Stomach smooth muscle (tissue), 2 donors: Measurements from ENCODE around the gene CCDC150.
"Not testable (repeated sequence)": the region's sequence is repeated elsewhere in the genome, so short reads cannot be mapped to it uniquely, and the experiment has no call there.

ENCODE experiments used
- H3K27ac ChIP-seq: one replicate; pipeline ENCODE4 v1.7.0; 2013; ENCODE audit warnings: mild to moderate bottlenecking, low read length, inconsistent platforms
- H3K27me3 ChIP-seq, 2 donors: one replicate each; pipeline ENCODE4 v1.7.0; 2013; ENCODE audit warnings: low read length in 2 of 2; ENCODE audit not compliant: insufficient read depth in 2 of 2, control insufficient read depth in 1 of 2
- H3K36me3 ChIP-seq, 2 donors: one replicate each; pipeline ENCODE4 v1.7.0; 2013; ENCODE audit warnings: low read length in 2 of 2; ENCODE audit not compliant: control insufficient read depth in 2 of 2, insufficient read depth in 2 of 2
- H3K4me1 ChIP-seq: one replicate; pipeline ENCODE4 v1.7.0; 2013; ENCODE audit warnings: low read length; ENCODE audit not compliant: control insufficient read depth, insufficient read depth
- H3K4me3 ChIP-seq, 2 donors: one replicate each; pipeline ENCODE4 v1.7.0; 2013; ENCODE audit warnings: low read length in 2 of 2
- H3K9ac ChIP-seq, 2 donors: one replicate each; pipeline ENCODE4 v1.7.0; 2013; ENCODE audit warnings: low read length in 2 of 2, mild to moderate bottlenecking in 1 of 2
- H3K9me3 ChIP-seq, 2 donors: one replicate each; pipeline ENCODE4 v1.7.0; 2013; ENCODE audit warnings: low read length in 2 of 2; ENCODE audit not compliant: control insufficient read depth in 2 of 2
- donor health status: healthy.
- donor health status: Pancreatic carcinoma.

Gene CCDC150

GRCh38 chr2:196601430-196602306 lies 37.8 kb upstream of the CCDC150 start:
- Histone ChIP-seq H3K27ac (no peak overlapping the region), H3K9me3 (no peaks in the 10 kb centered on the region), H3K27me3 (no peaks in the 10 kb centered on the region), H3K36me3 (no peaks in the 10 kb centered on the region), H3K9ac (no peak overlapping the region), H3K4me3 (no peak overlapping the region), H3K4me1 (no peaks in the 10 kb centered on the region)

GRCh38 chr2:196604196-196604595 lies 35.3 kb upstream of the CCDC150 start:
- H3K36me3 ChIP-seq, result no peaks in the 10 kb centered on the region
- H3K9ac ChIP-seq, result no peak overlapping the region
- H3K4me3 ChIP-seq, result no peak overlapping the region
- no peaks in the 10 kb centered on the region for H3K27me3 ChIP-seq
- no peak overlapping the region for H3K27ac ChIP-seq
- H3K4me1 ChIP-seq, result no peaks in the 10 kb centered on the region
- H3K9me3 ChIP-seq, result no peaks in the 10 kb centered on the region

- no peaks in the 10 kb centered on the region for H3K27me3 ChIP-seq
- no peaks in the 10 kb centered on the region for H3K9me3 ChIP-seq
- no peaks in the 10 kb centered on the region for H3K4me1 ChIP-seq
- no peaks in the 10 kb centered on the region for H3K36me3 ChIP-seq
- no peak overlapping the region for H3K9ac ChIP-seq
- no peak overlapping the region for H3K4me3 ChIP-seq
- H3K27ac ChIP-seq, result no peak overlapping the region
Measured at GRCh38 chr2:196606516-196606915, 33.0 kb upstream of the CCDC150 start.

DNA sequence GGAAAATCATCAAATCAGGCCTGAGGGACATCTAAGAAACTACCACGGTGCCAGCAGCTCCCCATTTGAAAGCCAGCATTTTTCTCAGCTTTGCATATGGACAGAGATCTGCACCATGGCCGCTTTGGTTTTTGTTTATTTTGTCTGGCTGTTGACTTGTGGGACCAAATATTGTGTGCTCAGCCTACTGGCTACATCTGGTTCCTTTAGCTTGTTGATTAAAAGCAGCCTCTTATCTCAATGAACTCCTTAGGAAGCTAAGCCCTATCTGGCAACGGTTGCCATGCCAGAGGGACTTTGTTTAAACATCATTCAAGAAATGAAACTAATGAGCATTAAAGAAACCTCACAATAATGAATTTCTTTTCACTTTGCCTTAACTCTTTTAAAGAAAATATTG lies 32.4 kb upstream of the CCDC150 start:
- Histone ChIP-seq H3K9ac (no peak overlapping the region), H3K27ac (no peak overlapping the region), H3K36me3 (no peaks in the 10 kb centered on the region), H3K4me3 (no peak overlapping the region), H3K27me3 (no peaks in the 10 kb centered on the region), H3K9me3 (no peaks in the 10 kb centered on the region), H3K4me1 (no peaks in the 10 kb centered on the region)

DNA sequence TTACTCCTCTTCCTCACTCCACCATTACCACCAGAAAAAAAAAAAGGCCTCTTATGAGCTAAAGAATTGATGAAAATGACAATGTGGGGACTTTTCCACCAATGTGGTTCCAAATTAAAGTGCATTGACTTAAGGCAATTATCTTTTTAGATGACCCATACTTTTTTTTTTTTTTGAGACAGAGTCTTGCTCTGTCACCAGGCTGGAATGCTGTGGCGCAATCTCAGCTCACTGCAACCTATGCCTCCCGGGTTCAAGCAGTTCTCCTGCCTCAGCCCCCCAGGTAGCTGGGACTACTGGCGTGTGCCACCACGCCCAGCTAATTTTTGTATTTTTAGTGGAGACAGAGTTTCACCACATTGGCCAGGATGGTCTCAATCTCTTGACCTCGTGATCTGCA lies 31.6 kb upstream of the CCDC150 start:
- not testable (repeated sequence) for H3K27me3 ChIP-seq, H3K27ac ChIP-seq, H3K9me3 ChIP-seq, H3K4me3 ChIP-seq, H3K4me1 ChIP-seq, H3K36me3 ChIP-seq, H3K9ac ChIP-seq

DNA sequence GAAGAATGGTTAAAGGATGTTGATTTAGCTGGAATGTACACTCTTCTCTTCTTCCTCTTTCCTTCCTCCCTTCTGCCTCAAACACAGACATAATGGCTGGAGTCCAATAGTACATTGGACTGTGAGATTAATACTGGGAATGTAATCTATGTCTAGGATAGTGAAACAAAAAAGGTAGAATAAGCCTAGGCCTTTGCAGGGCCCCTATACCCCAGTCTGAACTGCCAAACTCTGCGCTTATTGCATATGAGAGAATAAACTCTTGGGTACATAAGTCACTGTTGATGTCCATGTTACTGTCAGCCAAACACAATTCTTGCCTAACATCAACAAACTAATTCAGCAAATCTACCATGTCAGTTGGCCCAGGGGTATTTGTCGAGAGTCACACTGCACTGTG lies 29.7 kb upstream of the CCDC150 start:
- no peaks in the 10 kb centered on the region for H3K4me1 ChIP-seq

GRCh38 chr2:196610796-196611195 lies 28.7 kb upstream of the CCDC150 start:
- Histone ChIP-seq H3K36me3 (no peaks in the 10 kb centered on the region), H3K27ac (no peak overlapping the region), H3K9me3 (no peaks in the 10 kb centered on the region), H3K4me3 (no peak overlapping the region), H3K27me3 (no peaks in the 10 kb centered on the region), H3K4me1 (no peaks in the 10 kb centered on the region), H3K9ac (no peak overlapping the region)

More for the DNA sequence above, 29.7 kb upstream of the CCDC150 start:
- Histone ChIP-seq H3K9me3 (no peaks in the 10 kb centered on the region), H3K9ac (no peak overlapping the region), H3K27me3 (no peaks in the 10 kb centered on the region), H3K4me3 (no peak overlapping the region), H3K36me3 (no peaks in the 10 kb centered on the region), H3K27ac (no peak overlapping the region)

DNA sequence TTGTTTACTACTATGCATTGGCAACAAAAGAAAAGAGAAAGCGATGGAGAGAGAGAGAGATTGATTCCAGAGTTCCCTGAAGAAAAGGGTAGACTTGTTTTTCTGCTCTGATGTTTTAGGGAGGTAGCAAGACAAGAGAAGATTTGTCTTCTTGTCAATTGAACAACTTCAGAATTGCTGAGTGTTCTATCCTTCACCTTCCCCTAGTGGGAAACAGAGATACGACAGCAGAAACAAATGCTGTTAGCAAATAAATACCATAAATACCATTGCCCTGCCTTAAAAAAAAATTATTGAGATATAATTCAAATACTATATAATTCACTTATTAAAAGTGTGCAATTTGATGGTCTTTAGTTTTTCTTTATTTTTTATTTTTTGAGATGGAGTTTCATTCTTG lies 26.2 kb upstream of the CCDC150 start:
- Histone ChIP-seq H3K9ac (no peak overlapping the region), H3K27ac (no peak overlapping the region), H3K36me3 (no peaks in the 10 kb centered on the region), H3K27me3 (no peaks in the 10 kb centered on the region), H3K4me1 (no peaks in the 10 kb centered on the region), H3K9me3 (no peaks in the 10 kb centered on the region), H3K4me3 (no peak overlapping the region)

DNA sequence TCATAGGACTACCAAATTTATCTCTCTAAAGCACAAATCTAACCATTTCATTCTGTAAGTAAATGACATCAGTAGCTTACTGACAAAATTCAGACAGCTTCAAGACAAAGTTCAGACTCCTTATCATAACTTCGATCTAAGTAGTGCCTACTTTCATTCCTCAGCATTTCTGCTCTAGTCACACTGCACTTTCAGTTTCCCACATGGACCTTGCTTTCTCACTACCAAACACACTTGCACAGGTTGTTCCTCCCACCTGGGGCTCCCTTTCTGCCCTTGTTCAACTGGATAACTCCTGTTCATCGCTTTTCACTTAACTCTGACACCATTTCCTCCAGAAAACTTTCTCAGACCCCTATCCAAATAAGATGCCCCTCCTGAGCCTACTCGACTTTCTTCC lies 22.1 kb upstream of the CCDC150 start:
- no peak overlapping the region for H3K4me3 ChIP-seq
- no peaks in the 10 kb centered on the region for H3K36me3 ChIP-seq
- no peaks in the 10 kb centered on the region for H3K27me3 ChIP-seq
- H3K27ac ChIP-seq, result no peak overlapping the region
- H3K4me1 ChIP-seq, result no peaks in the 10 kb centered on the region
- no peaks in the 10 kb centered on the region for H3K9me3 ChIP-seq
- no peak overlapping the region for H3K9ac ChIP-seq

- Histone ChIP-seq H3K9me3 (no peaks in the 10 kb centered on the region), H3K27ac (no peak overlapping the region), H3K36me3 (no peaks in the 10 kb centered on the region), H3K9ac (no peak overlapping the region), H3K4me1 (no peaks in the 10 kb centered on the region), H3K27me3 (no peaks in the 10 kb centered on the region), H3K4me3 (no peak overlapping the region)
Measured at GRCh38 chr2:196618661-196619060, 20.9 kb upstream of the CCDC150 start.

DNA sequence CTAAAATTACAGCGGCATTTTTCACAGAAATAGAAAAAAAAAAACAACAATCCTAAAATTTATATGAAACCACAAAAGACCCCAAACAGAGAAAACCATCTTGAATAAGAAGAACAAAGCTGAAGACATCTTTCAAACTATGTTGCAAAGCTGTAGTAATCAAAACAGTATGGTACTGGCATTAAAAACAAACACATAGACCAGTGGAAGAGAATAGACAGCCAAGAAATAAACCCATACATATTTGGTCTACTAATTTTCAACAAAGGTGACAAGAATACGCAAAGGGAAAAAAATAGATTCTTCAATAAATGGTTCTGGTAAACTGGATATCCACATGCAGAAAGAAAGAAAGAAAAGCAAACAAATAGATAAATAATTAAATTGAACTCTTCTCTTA lies 9.0 kb upstream of the CCDC150 start:
- H3K4me1 ChIP-seq, result no peaks in the 10 kb centered on the region
- no peak overlapping the region for H3K9ac ChIP-seq
- H3K27me3 ChIP-seq, result no peaks in the 10 kb centered on the region
- H3K9me3 ChIP-seq, result no peaks in the 10 kb centered on the region
- H3K36me3 ChIP-seq, result no peaks in the 10 kb centered on the region
- H3K27ac ChIP-seq, result no peak overlapping the region
- no peak overlapping the region for H3K4me3 ChIP-seq
